Adrenal gland (tissue), 5 donors: ENCODE results near the gene TNFAIP8L3.
"Not testable (repeated sequence)": the region's sequence is repeated elsewhere in the genome, so short reads cannot be mapped to it uniquely, and the experiment has no call there.

Experiments used
- CTCF ChIP-seq, 6 experiments: fragments of 450-650 bp in 4 of 6; fragments of 200-600 bp in 2 of 6; sonication (generic) in 1 of 6; IDR thresholded peaks; 1 replicate in 5 of 6; 2 replicates in 1 of 6; pipeline versions ENCODE4 v1.5.1 to v1.8.0; 2016 to 2021; ENCODE audit warnings: antibody characterized with exemption in 6 of 6, mild to moderate bottlenecking in 2 of 6, moderate library complexity in 1 of 6
- POLR2A ChIP-seq, 2 donors: fragments of 450-650 bp; IDR thresholded peaks; one replicate each; pipeline ENCODE4 v1.6.1; 2017; ENCODE audit warnings: antibody characterized with exemption in 2 of 2, mild to moderate bottlenecking in 2 of 2, moderate library complexity in 1 of 2
- donor health status: DM: no; HTN: no; CAD: no.

DNA sequence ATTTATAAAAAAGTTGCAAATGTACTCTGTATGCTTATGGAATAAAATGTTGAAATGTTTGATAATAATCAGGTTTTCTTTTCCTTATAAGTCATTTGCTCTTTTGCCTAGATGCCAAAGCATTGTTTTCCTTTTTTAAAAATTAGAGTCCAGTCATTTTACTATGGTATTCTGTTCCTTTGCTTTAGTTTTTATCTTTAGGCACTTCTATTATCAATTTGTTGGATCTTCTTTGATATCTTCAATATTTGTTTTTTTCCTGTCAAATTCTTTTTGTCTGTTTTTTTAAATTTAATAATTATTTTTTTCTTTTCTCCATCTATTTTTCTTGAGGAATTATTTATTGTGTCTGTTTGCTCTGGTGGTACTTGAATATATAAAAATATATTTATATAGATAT, 28.3 kb upstream of the TNFAIP8L3 start:
- not testable (repeated sequence) for TF ChIP-seq CTCF, POLR2A (IDR thresholded peaks at IDR 0.05)
